Activated gamma-delta T cell (primary cell): ENCODE measurements around the gene TMEM19.

Experiments used
- DNase-seq: peaks from one replicate; lab custom pipeline; 2025; lab: John Stamatoyannopoulos, UW

The TMEM19 gene

GRCh38 chr12:71718611-71719010, 32.7 kb downstream of the TMEM19 start:
- no peak for DNase-seq

DNA sequence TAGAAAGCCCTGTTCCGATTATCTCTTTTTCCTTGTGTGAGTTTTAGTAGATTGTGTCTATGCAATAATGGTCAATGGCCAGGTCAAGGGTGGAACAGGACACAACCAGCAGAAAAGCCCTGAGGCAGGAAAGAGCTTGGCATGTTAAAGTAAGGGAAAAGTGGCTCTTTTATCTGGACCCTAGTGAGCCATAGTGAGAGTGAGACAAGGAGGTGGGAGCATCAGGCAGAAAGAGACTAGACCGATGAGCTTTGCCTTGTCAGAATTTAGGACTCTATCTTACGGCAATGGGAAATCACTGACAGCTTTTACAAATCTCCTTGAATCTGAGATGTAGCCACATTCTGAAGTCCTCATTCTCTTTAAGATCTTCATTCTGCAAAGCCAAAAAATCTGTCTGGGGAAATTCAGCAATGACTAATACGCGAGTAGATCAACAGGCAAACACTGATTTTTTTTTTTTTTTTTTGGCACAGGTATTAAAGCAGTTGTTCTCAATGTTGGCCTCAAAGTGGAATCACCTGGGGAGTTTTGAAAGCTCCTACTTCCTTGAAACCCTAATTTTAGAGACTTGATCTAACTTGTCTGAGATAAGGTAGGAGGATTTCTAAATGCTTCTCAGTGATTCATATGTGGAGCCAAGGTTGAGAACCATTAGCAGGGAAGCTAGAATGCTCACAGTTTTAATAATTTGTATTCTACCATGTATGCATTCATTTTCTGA, 33.9 kb downstream of the TMEM19 start:
- DNase-seq: no peak

- DNase-seq: no peak
Observed at GRCh38 chr12:71721783-71722505, 36.1 kb downstream of the TMEM19 start.

DNA sequence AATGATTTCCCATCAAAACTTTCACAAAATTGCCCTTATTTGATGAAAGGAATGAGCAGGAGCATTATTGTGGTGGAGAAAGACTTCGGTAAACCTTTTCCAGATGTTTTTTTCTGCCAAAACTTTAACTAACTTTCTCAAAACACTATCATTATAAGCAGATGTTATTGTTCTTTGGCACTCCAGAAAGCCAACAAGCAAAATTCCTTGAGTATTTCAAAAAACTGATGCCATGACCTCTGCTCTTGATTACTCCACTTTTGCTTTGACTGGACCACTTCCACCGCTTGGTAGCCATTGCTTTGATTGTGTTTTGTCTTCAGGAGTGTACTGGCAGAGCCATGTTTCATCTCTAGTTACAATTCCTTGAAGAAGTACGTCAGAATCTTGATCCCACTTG, 39.1 kb downstream of the TMEM19 start:
- DNase-seq: no peak

DNA sequence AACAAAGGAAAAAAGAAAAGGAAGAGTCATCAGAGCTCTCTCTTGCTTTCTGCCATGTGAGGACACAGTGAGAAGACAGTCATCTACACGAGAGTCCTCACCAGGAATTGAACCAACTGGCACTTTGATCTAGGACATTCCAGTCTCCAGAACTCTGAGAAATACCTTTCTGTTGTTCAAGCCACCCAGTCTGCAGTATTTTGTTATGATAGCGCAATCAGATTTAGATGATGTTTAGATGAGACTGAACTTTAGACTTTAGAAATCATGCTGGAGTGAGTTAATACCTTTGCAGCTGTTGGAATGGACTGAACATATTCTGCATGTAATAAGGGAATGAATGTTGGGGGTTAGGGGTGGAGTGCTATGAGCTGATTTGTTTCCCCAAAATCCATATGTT, 40.7 kb downstream of the TMEM19 start:
- DNase-seq: no peak

GRCh38 chr12:71727958-71728357, 42.1 kb downstream of the TMEM19 start:
- DNase-seq: no peak

GRCh38 chr12:71730936-71731335, 45.1 kb downstream of the TMEM19 start:
- no peak for DNase-seq

- DNase-seq: no peak
Observed at GRCh38 chr12:71731439-71732356, 45.8 kb downstream of the TMEM19 start.

DNA sequence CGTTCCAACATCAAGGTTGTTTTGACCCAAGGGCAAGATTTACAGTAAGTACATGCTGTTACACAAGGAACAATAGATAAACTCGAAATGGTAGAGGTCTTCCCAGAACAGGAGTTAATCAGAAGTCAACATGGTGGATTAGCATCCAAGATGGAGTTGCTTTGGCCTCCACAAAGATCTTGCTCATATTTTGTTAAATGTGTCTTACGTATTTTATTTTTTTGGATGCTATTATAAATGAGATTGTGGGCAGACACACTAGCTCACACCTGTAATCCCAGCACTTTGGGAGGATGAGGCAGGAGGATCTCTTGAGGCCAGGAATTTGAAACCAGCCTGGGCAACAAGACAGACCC, 46.5 kb downstream of the TMEM19 start:
- no peak for DNase-seq

DNA sequence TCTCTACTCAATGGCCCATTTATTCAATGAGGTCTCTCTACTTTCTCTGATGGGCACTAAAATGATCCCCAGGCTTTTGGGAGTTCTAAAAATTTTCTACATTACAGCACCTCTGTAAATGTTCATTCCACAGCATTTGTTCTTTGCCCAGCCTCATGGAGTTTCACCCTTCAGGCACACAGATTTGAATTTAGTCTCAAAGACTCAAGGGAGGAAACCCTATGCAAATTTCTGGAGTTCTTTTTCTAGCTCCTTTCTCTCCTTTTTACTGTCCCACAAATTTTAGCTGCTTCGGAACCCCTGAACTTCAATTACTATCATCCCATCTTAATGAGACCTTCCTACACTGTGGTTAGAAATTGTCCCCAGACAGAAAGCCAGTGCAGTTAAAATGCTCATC, 51.3 kb downstream of the TMEM19 start:
- DNase-seq: no peak

DNA sequence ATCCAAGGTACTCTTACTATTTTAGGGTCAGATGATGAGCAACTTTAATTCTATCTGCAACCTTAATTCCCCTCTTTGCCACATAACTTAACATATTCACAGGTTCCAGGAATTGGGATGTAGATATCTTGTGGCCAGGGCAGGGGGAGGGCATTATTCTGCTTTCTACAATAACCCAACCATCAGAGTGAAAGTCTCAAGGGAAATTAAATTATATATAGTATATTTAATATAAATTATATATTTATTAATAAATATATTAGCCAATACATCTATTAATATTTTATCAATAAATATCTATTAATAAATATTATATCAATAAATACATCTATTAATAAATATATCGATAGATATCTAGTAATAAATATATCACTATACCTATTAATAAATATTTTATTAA, 57.1 kb downstream of the TMEM19 start:
- no peak for DNase-seq

- DNase-seq: no peak
Observed at GRCh38 chr12:71744522-71745300, 58.8 kb downstream of the TMEM19 start.

DNA sequence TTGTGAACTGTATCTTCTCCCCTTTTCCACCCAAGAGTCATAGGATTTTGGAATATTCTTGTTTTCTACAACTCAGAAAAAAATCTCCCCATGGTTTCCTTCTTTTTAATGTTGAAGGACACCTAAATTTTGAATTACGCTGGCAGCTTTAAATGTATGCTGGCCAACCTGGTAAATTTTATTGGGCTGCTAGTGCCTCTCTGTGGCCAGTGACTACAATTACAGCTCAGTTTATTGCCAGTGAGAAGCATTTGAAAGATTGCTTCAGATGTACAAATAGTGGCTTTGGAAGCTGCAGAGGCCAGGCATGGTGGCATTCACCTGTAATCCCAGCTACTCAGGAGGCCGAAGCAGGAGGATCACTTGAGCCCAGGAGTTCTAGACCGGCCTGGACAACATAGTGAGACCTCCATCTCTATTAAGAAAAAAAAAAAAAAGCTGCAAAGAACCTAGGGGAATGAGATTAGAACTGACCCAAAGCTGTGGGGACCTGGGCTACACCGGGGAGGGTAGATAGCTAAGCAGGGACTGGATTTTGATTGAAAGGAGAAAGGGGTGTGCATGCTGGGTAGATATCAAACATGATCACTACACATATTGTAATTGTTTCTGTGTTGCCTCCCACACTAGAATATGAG, 61.2 kb downstream of the TMEM19 start:
- DNase-seq: no peak

DNA sequence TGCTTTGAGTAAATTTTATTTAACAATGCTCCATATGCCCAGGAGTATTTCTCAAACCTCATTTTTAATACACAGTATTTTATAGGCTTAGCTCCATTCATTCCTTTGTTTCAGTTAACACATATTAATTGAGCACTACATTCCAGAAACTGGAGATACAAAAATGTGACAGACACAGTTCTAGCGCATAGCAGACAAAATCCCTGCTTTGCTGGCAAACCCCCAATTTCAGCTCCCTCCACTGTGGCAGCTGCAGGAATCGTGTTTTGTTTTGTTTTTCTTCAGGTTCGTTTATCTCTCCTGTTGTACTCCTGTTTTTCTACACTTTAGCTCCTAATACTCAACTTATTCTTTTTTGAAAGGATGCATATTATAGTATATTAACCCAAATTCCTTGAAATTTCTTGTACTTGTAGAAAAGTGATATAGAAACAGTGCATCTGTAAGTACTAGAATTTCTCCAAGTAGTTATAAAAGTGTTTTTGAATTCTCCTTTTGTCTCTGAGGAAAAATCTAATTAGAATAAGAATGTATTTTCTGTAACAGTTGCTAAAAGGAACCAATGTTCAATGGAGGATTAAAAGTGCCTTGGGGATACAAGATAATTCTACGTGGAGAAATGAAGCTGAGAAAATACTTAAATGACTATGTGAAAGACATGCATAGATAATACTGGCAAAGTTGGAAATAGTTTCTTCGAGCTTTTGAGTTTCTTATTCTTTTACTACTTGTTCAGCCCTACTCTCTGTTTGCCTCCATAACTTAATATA, 62.4 kb downstream of the TMEM19 start:
- DNase-seq: no peak

GRCh38 chr12:71749666-71750065, 63.8 kb downstream of the TMEM19 start:
- no peak for DNase-seq

- no peak for DNase-seq
Observed at GRCh38 chr12:71752891-71753290, 67.0 kb downstream of the TMEM19 start.
